Midbrain (tissue), 1 donor: Measurements from ENCODE around the gene TSKU.
"Not testable (repeated sequence)": the region's sequence is repeated elsewhere in the genome, so short reads cannot be mapped to it uniquely, and the experiment has no call there.

Experiments used
- DNase-seq: peaks from one replicate; lab custom pipeline; 2025; lab: John Stamatoyannopoulos, UW

The TSKU gene

GRCh38 chr11:76801736-76802135, 18.6 kb downstream of the TSKU start:
- DNase-seq: no peak

GRCh38 chr11:76802151-76802550, 19.0 kb downstream of the TSKU start:
- no peak for DNase-seq

- no peak for DNase-seq
Measured at GRCh38 chr11:76802621-76803020, 19.5 kb downstream of the TSKU start.

GRCh38 chr11:76803023-76803422, 19.9 kb downstream of the TSKU start:
- DNase-seq: no peak

- no peak for DNase-seq
Measured at GRCh38 chr11:76803811-76804600, 20.9 kb downstream of the TSKU start.

GRCh38 chr11:76805206-76805913, 22.2 kb downstream of the TSKU start:
- DNase-seq: no peak

- no peak for DNase-seq
Measured at GRCh38 chr11:76806131-76806530, 23.0 kb downstream of the TSKU start.

GRCh38 chr11:76806608-76807205, 23.6 kb downstream of the TSKU start:
- no peak for DNase-seq

GRCh38 chr11:76807206-76807875, 24.2 kb downstream of the TSKU start:
- DNase-seq: peak; percentile 86

GRCh38 chr11:76808171-76808570, 25.0 kb downstream of the TSKU start:
- no peak for DNase-seq

- DNase-seq: no peak
Measured at GRCh38 chr11:76808996-76809395, 25.8 kb downstream of the TSKU start.

- DNase-seq: peak; percentile 20
Measured at GRCh38 chr11:76810151-76810853, 27.1 kb downstream of the TSKU start.

- DNase-seq: no peak
Measured at GRCh38 chr11:76811259-76811658, 28.1 kb downstream of the TSKU start.

GRCh38 chr11:76814414-76814813, 31.3 kb downstream of the TSKU start:
- DNase-seq: no peak

GRCh38 chr11:76815678-76816077, 32.5 kb downstream of the TSKU start:
- DNase-seq: not testable (repeated sequence)

GRCh38 chr11:76820184-76820566, 37.0 kb downstream of the TSKU start:
- no peak for DNase-seq

- DNase-seq: not testable (repeated sequence)
Measured at GRCh38 chr11:76821396-76821795, 38.2 kb downstream of the TSKU start.

- no peak for DNase-seq
Measured at GRCh38 chr11:76822406-76822805, 39.2 kb downstream of the TSKU start.

- no peak for DNase-seq
Measured at GRCh38 chr11:76823481-76824028, 40.4 kb downstream of the TSKU start.

GRCh38 chr11:76824083-76824939, 41.2 kb downstream of the TSKU start:
- DNase-seq: no peak
